GM23338 (cell line): ENCODE measurements around the gene PCNX3. TPM values are rescaled to one million over a fixed set of nuclear protein-coding genes. Genes with fewer than 3 reads are reported as not detected.

Experiments
- ATAC-seq: fragments of 200-7000 bp; cut with Tn5 transposase; 3 replicates; pipeline ENCODE4 v1.9.1; 2020
- DNase-seq: peaks from one replicate; pipeline ENCODE4 v3.0.0-alpha.2; 2015; ENCODE audit warnings: low spot score
- H2AFZ ChIP-seq: fragments of 200-600 bp; sonication (generic); 2 replicates; pipeline ENCODE4 v1.8.0; 2016; ENCODE audit warnings: antibody characterized with exemption, mild to moderate bottlenecking, moderate library complexity
- H3F3A ChIP-seq: fragments of 200-600 bp; sonication (generic); replicated peaks from 2 replicates; pipeline ENCODE4 v1.8.0; 2017; ENCODE audit warnings: antibody characterized with exemption, mixed run types, low read depth
- H3K27ac ChIP-seq: fragments of 200-600 bp; sonication (generic); 2 replicates; pipeline ENCODE4 v1.6.1; 2016; ENCODE audit warnings: low read depth
- H3K27me3 ChIP-seq: fragments of 200-600 bp; sonication (generic); 2 replicates; pipeline ENCODE4 v1.8.0; 2016; ENCODE audit warnings: mild to moderate bottlenecking, mixed run types, moderate library complexity; ENCODE audit not compliant: insufficient read depth
- H3K36me3 ChIP-seq: fragments of 200-600 bp; sonication (generic); 2 replicates; pipeline ENCODE4 v1.8.0; 2016; ENCODE audit warnings: mild to moderate bottlenecking; ENCODE audit not compliant: insufficient read depth
- H3K4me1 ChIP-seq: fragments of 200-600 bp; sonication (generic); 2 replicates; pipeline ENCODE4 v1.8.0; 2016; ENCODE audit warnings: mild to moderate bottlenecking, moderate library complexity; ENCODE audit not compliant: insufficient read depth
- H3K4me2 ChIP-seq: fragments of 200-600 bp; sonication (generic); 2 replicates; pipeline ENCODE4 v1.7.1; 2017; ENCODE audit warnings: mixed run types
- H3K4me3 ChIP-seq: fragments of 200-600 bp; sonication (generic); 2 replicates; pipeline ENCODE4 v1.6.1; 2016; ENCODE audit warnings: mixed run types
- H3K79me2 ChIP-seq: fragments of 200-600 bp; sonication (generic); replicated peaks from 2 replicates; pipeline ENCODE4 v1.8.0; 2017; ENCODE audit warnings: mild to moderate bottlenecking; ENCODE audit not compliant: insufficient read depth
- H3K9me2 ChIP-seq: fragments of 200-600 bp; sonication (generic); 2 replicates; pipeline ENCODE4 v1.8.0; 2017; ENCODE audit not compliant: insufficient read depth
- H4K20me1 ChIP-seq: fragments of 200-600 bp; sonication (generic); replicated peaks from 2 replicates; pipeline ENCODE4 v1.8.0; 2017; ENCODE audit warnings: mild to moderate bottlenecking; ENCODE audit not compliant: insufficient read depth
- H3K27ac Mint-ChIP-seq: 2 replicates; pipeline ENCODE4 v1.8.0; 2020; ENCODE audit warnings: inconsistent platforms, mild to moderate bottlenecking, moderate library complexity, mixed read lengths
- H3K27me3 Mint-ChIP-seq: 3 replicates; pipeline ENCODE4 v1.8.0; 2022; ENCODE audit warnings: low read depth, mild to moderate bottlenecking, moderate library complexity, mixed read lengths, inconsistent platforms; ENCODE audit not compliant: insufficient read depth, poor library complexity
- H3K36me3 Mint-ChIP-seq: 3 replicates; pipeline ENCODE4 v1.8.0; 2021; ENCODE audit warnings: low read depth, mild to moderate bottlenecking, inconsistent platforms, moderate library complexity, mixed read lengths
- H3K4me1 Mint-ChIP-seq: 3 replicates; pipeline ENCODE4 v1.8.0; 2020; ENCODE audit warnings: mild to moderate bottlenecking, inconsistent platforms, mixed read lengths
- H3K4me3 Mint-ChIP-seq: 3 replicates; pipeline ENCODE4 v1.8.0; 2021; ENCODE audit warnings: moderate library complexity, mild to moderate bottlenecking, inconsistent platforms, mixed read lengths
- H3K9me3 Mint-ChIP-seq: 3 replicates; pipeline ENCODE4 v1.8.0; 2020; ENCODE audit warnings: moderate library complexity, mild to moderate bottlenecking, inconsistent platforms, mixed read lengths
- CTCF ChIP-seq, 2 experiments: fragments of 200-600 bp in 1 of 2; sonication (generic) in 1 of 2; conservative IDR thresholded peaks; 2 replicates each; pipeline versions ENCODE4 v1.5.1 to v1.6.1; 2016 to 2017; ENCODE audit warnings: antibody characterized with exemption in 2 of 2, low read depth in 2 of 2, mild to moderate bottlenecking in 2 of 2, moderate library complexity in 1 of 2
- JUNB ChIP-seq: IDR thresholded peaks from one replicate; pipeline ENCODE4 v1.6.1; 2016; ENCODE audit warnings: antibody characterized with exemption; ENCODE audit not compliant: unreplicated experiment
- NANOG ChIP-seq: IDR thresholded peaks from 2 replicates; pipeline ENCODE4 v1.6.1; 2016; ENCODE audit warnings: antibody characterized with exemption, borderline replicate concordance
- POLR2AphosphoS5 ChIP-seq: IDR thresholded peaks from 2 replicates; pipeline ENCODE4 v1.6.1; 2016; ENCODE audit warnings: antibody characterized with exemption, low read depth
- REST ChIP-seq: IDR thresholded peaks from one replicate; pipeline ENCODE4 v1.6.1; 2018; ENCODE audit warnings: antibody characterized with exemption; ENCODE audit not compliant: unreplicated experiment
- STAT1 ChIP-seq: IDR thresholded peaks from one replicate; pipeline ENCODE4 v1.6.1; 2016; ENCODE audit warnings: antibody characterized with exemption; ENCODE audit not compliant: unreplicated experiment
- ZNF114 ChIP-seq: fragments of 250-450 bp; sonication (Bioruptor Pico); IDR thresholded peaks from 2 replicates; pipeline ENCODE4 v1.5.0; 2020; ENCODE audit warnings: mild to moderate bottlenecking, moderate library complexity
- ZNF331 ChIP-seq: fragments of 250-450 bp; sonication (Bioruptor Pico); IDR thresholded peaks from 2 replicates; pipeline ENCODE4 v1.5.0; 2020; ENCODE audit warnings: low read depth, mild to moderate bottlenecking, moderate library complexity
- polyA plus RNA-seq: library from polyadenylated mRNA; unstranded; fragments of >200 nt; fragmentation: Nextera tagmentation; extraction: Ambion mirVana; gene quantifications from 2 replicates; pipeline ENCODE4 v1.2.1, GENCODE V29; 2016
- total RNA-seq: library from RNA; depleted of rRNA; stranded (reverse); fragments of >200 nt; shearing (Covaris generic); gene quantifications from 2 replicates; pipeline ENCODE4 v1.2.3, GENCODE V29; 2014

PCNX3 gene
- total and polyA plus RNA-seq, 2 experiments from 2014 or later: 8.7 to 52.2 TPM

GRCh38 chr11:65653229-65654225 is 38.0 kb downstream of the PCNX3 start (continued):
- TF ChIP-seq CTCF (conservative IDR thresholded peaks at IDR 0.05; ENCODE audit: low read depth in 2 of 2) (no peak), POLR2AphosphoS5 (no peak), ZNF114 (CRISPR knock-in tag) (no peak), REST (no peak), NANOG (no peak)

GRCh38 chr11:65654375-65655349 is 39.1 kb downstream of the PCNX3 start:
- H3K27ac Mint-ChIP-seq: no peak overlapping the region
- TF ChIP-seq REST: no peak
- TF ChIP-seq JUNB: no peak
- no peak for TF ChIP-seq STAT1
- no peak for TF ChIP-seq ZNF331 (CRISPR knock-in tag)
- no peak for TF ChIP-seq CTCF (conservative IDR thresholded peaks at IDR 0.05; ENCODE audit: low read depth in 2 of 2)
- TF ChIP-seq ZNF114 (CRISPR knock-in tag): no peak

More at GRCh38 chr11:65654375-65655349, 39.1 kb downstream of the PCNX3 start:
- H3K27ac ChIP-seq: no peak overlapping the region
- Mint-ChIP-seq H3K9me3 (no peaks in the 10 kb centered on the region), H3K4me3 (no peak overlapping the region), H3K27me3 (peaks cover 10% of the 10 kb centered on the region), H3K36me3 (peaks cover 57% of the 10 kb centered on the region), H3K4me1 (peaks cover 20% of the 10 kb centered on the region)
- no peaks in the 10 kb centered on the region for H3K27me3 ChIP-seq
- H2AFZ ChIP-seq: no peak overlapping the region
- peaks cover 5% of the 10 kb centered on the region; the same call in 1 of the 2 replicates for H4K20me1 ChIP-seq
- H3K4me2 ChIP-seq: no peak overlapping the region
- DNase-seq (no peak), ATAC-seq (no peak)
- no peak overlapping the region for H3K4me3 ChIP-seq
- H3F3A ChIP-seq: peaks cover 22% of the 10 kb centered on the region
- peaks cover 13% of the 10 kb centered on the region for H3K4me1 ChIP-seq
- no peaks in the 10 kb centered on the region for H3K79me2 ChIP-seq
- no peaks in the 10 kb centered on the region for H3K9me2 ChIP-seq
- peaks cover 16% of the 10 kb centered on the region; the same call in 1 of the 2 replicates for H3K36me3 ChIP-seq
